MV-4-11 (cell line): ENCODE measurements around the gene HPDL.

Experiments
- DNase-seq: peaks from one replicate; lab custom pipeline; 2025; lab: John Stamatoyannopoulos, UW

The HPDL gene

GRCh38 chr1:45322486-45323040, 4.1 kb upstream of the HPDL start:
- DNase-seq, result no peak

- no peak for DNase-seq
Observed at GRCh38 chr1:45325851-45326506, 716 bp upstream of the HPDL start.

DNA sequence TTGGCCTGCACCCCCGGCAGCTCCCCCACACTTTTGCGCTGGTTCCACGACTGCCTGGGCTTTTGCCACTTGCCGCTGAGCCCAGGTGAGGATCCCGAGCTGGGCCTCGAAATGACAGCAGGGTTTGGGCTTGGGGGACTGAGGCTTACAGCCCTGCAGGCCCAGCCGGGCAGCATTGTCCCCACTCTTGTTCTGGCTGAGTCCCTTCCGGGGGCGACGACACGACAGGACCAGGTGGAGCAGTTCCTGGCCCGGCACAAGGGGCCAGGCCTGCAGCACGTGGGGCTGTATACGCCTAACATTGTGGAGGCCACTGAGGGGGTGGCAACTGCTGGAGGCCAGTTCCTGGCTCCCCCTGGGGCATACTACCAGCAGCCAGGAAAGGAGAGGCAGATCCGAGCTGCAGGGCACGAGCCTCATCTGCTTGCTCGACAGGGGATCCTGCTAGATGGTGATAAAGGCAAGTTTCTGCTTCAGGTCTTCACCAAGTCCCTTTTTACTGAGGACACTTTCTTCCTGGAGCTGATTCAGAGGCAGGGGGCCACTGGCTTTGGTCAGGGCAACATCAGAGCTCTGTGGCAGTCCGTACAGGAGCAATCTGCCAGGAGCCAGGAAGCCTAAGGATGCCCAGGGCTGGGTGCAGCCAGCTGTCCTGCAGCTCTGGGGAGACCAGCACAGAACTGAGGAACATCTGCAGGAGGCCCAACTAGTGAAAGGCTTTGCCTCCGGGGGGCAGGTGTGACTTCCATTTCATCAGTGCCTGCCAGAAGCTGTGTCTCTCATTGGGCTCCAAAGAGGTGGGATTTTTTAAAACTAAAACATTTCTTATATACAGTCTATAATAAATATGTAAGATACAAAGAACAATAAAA, 1.2 kb downstream of the HPDL start:
- peak; percentile 18 for DNase-seq

DNA sequence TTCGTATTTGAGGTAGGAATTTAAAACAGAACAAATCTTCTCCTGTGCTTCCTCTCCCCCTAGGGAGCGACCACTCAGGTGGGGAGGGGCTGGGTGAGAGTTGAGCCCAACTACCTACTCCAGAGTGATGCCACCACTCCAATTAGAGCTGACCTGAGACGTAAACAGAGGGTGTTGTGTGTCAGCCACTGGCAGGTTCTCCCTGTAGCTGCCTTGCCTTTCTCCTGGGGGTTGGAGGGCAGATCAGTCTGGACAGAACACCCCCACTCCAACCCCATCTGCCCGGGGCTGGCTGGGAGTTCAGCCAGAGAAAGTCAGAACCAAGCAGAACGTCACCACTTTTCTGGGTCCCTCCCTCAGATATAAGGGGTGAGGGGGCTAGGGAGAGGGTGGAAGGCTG, 2.0 kb downstream of the HPDL start:
- DNase-seq, result no peak

- DNase-seq, result no peak
Observed at GRCh38 chr1:45329445-45329844, 2.8 kb downstream of the HPDL start.

DNA sequence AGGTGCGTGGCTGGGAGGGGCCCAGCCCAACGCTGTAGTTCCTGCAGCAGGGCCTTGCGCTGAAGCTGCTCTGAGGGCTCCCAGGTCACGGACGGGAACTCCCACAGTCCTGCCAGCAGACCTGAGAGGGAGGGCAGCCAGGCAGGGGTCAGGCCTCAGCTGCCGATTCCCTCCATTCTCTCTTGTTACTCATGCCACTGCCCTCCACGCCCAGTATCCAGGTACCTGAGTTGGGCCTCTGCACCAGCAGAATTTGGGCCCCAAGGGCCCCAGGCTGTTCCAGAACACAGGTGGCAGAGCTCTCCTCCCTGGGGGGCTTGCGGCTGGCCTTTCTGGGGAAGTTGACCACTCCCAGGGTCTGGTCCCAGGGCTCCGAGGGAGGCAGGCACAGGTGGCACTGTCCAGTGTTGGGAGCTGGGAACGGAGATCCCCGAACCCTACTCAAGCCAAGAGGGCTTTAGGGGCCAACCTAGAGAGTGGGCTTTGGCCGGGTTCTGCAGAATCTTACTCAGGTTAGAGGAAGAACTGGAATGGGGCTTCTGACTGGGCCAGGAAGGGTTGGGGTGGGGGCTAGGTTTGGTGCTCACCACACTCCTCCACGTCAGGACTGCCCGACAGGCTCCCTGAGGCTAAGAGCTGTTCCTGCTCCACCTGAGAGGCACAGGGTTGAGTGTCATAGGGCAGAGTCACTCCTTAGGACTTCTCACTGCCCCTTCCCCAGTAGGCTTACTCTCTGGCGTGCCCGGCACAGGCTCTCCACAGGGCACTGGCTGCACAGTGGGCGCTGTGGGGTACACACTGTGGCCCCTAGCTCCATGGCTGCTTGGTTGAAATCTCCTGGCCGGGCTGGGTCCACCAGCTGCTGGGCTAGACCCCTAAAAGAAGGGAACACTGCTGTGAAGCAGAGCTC, 5.0 kb downstream of the HPDL start:
- no peak for DNase-seq

GRCh38 chr1:45332346-45332720, 5.6 kb downstream of the HPDL start:
- no peak for DNase-seq

DNA sequence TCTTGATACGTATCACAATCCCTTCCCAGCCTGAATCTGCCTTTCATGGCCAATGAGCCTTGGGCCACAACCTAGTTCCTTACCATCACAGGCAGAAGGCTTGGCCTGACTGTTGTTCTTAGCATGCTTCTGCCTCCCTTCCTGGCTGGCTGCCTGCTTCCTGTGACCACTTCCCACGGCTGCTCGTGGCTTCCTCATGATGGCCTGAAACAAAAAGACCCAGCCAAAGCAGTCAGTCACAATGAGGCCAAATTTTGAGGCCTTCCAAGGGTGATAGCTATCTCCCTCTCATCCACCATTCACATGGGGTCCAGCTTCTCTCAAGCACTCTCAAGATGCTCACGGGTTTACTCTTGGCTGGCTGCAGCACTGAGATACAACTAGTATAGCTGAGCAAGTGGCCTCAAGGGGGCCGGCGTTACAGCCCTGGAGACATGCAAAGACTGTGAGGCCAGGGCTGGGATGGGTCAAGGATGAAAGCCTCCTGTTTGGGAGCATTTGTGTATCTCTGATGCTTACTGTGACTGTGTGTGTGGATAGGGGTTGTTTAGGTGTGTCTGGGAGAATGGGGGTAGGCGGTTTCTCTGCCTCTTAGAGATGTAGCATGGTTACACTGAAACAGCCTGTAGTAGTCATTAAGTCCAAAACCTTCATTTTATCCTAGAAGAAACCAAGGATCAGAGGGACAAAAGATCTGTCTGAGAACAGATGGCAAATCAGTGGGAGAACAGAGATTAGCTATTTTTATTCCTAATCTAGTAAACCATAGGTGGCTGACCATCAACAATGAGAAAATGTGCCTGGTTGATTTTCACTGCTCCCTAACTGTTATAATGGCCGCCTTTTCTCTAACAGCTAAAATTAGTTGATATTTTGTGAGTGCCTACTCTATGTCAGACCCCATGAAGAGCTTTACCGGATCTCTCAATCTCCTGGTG, 7.9 kb downstream of the HPDL start:
- DNase-seq, result peak; percentile 49

- no peak for DNase-seq
Observed at GRCh38 chr1:45335855-45336324, 9.2 kb downstream of the HPDL start.

DNA sequence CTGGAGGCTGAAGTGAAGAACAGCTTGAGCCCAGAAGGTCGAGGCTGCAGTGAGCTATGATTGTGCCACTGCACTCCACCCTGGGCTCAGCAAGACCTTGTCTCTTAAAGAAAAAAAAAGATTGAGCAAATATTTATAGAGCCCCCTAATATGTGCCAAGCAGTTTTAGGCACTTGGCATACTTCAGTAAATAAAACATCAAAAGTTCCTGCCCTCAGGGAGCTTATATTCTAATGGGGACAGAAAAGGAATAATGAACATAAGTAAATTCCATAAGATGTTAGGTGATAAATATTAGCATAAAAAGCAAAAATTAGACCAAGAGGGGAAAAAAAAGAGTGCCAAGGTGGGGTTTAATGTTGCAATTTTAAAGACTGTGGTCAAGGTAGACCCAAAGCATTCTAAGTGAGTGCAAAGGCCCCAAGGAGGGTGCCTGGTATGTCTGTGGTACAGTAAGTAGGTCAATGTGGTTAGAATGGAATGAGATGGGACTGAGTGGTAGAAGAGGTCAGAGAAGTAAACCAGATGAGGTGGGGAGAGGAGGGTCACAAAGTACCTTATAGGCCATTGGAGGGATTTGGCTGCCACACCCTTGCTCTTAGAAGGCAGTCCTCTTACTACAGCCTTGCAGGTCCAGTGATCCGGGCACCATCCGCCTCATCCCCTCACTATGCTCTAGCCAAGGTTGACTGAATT, 11.1 kb downstream of the HPDL start:
- DNase-seq, result no peak

DNA sequence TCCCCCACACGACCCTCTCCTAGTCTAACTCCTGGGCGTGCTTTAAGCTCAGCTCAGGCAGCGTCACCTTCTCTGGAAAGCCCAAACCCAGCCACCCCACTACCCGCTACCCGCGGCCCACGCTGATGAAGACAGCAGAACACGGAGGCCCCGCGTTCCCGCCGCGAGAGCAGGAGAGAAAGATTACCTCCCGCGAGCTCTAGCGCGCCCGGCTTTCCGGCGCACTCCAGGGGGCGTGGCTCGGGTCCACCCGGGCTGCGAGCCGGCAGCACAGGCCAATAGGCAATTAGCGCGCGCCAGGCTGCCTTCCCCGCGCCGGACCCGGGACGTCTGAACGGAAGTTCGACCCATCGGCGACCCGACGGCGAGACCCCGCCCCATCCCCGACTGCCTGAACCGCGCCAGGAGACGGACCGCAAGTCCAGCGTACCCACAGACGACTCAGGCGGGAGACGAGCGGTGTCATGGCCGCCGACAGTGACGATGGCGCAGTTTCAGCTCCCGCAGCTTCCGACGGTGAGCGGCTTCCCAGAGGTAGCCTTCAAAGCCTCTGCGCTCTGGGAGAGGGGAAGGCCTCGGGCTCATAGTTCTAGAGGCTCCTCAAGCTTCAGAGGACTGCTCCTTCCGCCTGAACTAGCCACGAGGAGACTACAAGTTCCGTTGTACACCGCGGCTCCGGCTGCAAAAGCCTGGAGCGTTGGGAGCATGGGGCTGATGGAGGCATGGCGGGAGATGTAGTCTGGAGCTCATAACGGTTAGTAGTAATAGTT, 13.3 kb downstream of the HPDL start, which contains the start of the genes MUTYH and TOE1:
Gene MUTYH, minus strand, starts transcription at position 652 of the 770 bp plus-strand sequence. CDS start 5,935 bp downstream, outside the sequence.
Gene TOE1, plus strand, starts transcription at position 382 of the 770 bp plus-strand sequence. Its CDS starts 83 bp downstream, at position 465.
- peak; percentile 92 for DNase-seq

GRCh38 chr1:45340816-45341466, 14.2 kb downstream of the HPDL start:
- DNase-seq, result peak; percentile 46

DNA sequence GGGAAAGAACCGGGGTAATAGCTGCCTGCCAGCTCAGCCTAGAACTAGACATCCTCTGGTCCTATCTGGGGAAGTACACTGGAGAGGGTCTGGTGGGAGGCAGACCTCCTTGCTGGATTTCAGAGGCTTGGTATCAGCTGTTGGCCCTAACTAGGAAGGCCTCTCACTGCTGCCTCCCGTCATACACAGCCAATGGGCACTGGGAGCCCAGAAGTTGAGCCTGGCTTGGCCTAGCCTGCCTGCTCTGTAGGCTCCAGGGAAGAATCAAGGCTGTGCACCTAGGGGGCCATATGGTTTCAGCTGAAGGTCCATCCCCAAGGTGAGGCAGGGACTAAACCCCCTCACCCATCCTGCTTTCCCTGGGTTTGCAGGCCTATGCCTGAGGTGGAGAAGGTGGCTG, 17.8 kb downstream of the HPDL start:
- DNase-seq, result no peak

GRCh38 chr1:45345014-45345413, 18.3 kb downstream of the HPDL start:
- DNase-seq, result no peak

GRCh38 chr1:45346473-45346872, 19.8 kb downstream of the HPDL start:
- DNase-seq, result no peak

DNA sequence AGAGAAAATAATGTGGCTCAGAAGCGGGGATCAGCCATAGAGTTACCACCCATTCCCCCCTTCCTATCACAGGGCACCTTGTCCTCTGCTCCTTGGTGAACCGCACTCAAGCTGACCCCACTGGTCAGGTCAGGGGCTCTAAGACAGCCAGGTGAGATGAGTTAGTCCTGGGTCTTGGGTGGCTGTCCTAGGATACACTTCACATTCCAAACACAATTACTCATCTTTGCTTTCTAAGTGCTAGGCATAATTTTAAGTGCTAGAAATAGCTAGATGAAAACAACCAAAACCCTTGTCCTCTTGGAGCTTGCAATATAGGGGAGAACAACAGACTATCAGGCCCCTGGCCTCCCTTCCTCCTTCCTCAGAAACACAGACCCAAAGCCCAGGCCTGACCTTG, 21.3 kb downstream of the HPDL start:
- no peak for DNase-seq

DNA sequence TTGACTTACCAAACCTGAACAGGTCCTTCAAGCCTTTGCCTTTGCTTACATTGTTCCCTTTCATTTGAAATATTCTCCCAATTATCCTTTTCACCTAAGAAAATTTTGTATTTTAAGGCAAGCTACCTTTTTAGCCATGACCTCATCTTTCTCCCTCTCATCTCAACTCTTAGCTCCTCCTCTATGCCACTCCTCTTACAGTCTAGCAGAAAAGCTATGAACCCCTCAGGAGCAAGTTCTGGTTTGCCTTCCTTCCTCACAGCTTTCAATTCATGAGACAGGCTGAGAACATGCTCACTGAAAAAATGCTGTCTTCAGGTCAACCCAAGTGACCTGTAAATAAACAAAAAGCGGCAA, 21.9 kb downstream of the HPDL start:
- DNase-seq, result no peak

DNA sequence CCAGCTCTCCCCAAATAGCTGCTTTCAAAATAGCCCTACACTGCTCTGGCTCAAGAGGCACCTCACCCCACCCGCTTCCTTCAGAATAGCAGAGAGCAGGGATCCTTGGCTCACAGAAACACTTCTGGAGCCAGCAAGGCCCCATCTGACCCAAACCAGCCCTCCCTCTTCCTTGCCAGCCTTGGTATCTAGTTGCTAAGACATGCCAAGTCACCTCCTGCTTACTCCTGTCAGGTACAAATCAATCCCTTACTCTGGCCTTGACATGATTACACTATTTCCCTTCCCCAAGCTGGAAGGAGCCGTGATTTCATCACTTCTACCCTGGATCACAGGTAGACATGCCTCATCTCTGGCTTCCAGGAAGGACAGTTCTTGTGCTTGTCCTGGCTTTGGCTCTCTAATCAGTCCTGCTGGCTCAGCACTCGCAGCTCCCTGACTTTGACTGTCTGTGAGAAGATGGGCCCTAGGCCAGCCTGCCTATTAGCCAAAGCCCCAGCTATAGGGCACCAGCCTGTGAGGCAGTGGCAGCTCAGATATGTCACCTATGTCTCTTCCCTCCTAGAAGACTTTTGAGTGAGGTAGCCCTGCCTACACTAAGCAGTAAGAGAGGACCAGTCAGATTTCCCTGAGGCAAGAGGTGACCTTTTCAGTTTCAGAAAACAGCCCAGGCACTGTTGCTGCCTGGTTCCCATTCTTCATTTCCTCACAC, 22.4 kb downstream of the HPDL start:
- DNase-seq, result no peak
